Adrenal gland (tissue), 12 donors: ENCODE measurements around the gene CDKL2. TPM values are rescaled to one million over a fixed set of nuclear protein-coding genes. Genes with fewer than 3 reads are reported as not detected.

Experiments
- DNase-seq, 7 donors: peaks; one replicate each; pipeline ENCODE4 v3.0.0-alpha.2; 2019 to 2020
- H3K27ac ChIP-seq, 5 donors: fragments of 200-600 bp; sonication (generic) in 4 of 5; 1 replicate in 3 of 5; 2 replicates in 2 of 5; pipeline versions ENCODE4 v1.5.1 to v1.8.0; 2016 to 2020; ENCODE audit warnings: mild to moderate bottlenecking in 1 of 5
- H3K27me3 ChIP-seq: fragments of 200-600 bp; 2 replicates; pipeline ENCODE4 v1.8.0; 2021
- H3K36me3 ChIP-seq, 2 donors: fragments of 200-600 bp; replicated peaks in 1 of 2; 1 replicate in 1 of 2; 2 replicates in 1 of 2; pipeline versions ENCODE4 v1.5.1 to v1.8.0; 2018 to 2022
- H3K4me1 ChIP-seq, 2 donors: fragments of 200-600 bp; replicated peaks in 1 of 2; 1 replicate in 1 of 2; 2 replicates in 1 of 2; pipeline versions ENCODE4 v1.5.1 to v1.8.0; 2018 to 2021
- H3K4me3 ChIP-seq, 4 donors: fragments of 200-600 bp; sonication (generic) in 3 of 4; one replicate each; pipeline ENCODE4 v1.5.1; 2016 to 2018
- H3K9me3 ChIP-seq, 3 donors: fragments of 200-600 bp; sonication (generic) in 1 of 3; replicated peaks in 1 of 3; 1 replicate in 2 of 3; 2 replicates in 1 of 3; pipeline versions ENCODE4 v1.5.1 to v1.8.0; 2016 to 2021
- POLR2A ChIP-seq, 2 donors: fragments of 450-650 bp; IDR thresholded peaks; one replicate each; pipeline ENCODE4 v1.6.1; 2017; ENCODE audit warnings: antibody characterized with exemption in 2 of 2, mild to moderate bottlenecking in 2 of 2, moderate library complexity in 1 of 2
- WGBS, 4 donors: extraction: QIAGEN DNeasy Blood & Tissue Kit in 2 of 4; methylation state at CpG; one replicate each; pipeline versions ENCODE4 v1.1.5 to v1.1.7; 2013 to 2017; 5-methylcytosine and 5-hydroxymethylcytosine counted together
- intact Hi-C, 2 donors: fragments of 100-400 bp; cut with DNase I; formaldehyde crosslinking; loops; one replicate each; pipeline versions ENCODE4 v1.14.1 to v1.15.0; 2022 to 2023
- polyA plus RNA-seq, 3 donors: library from polyadenylated mRNA; stranded (reverse); fragments of 200-250 nt in 2 of 3; fragments of 350-450 nt in 1 of 3; fragmentation: Illumina TruSeq in 1 of 3; extraction: RNeasy Lipid Tissue Mini Kit (QIAGEN cat#74804) in 1 of 3; gene quantifications; one replicate each; pipeline ENCODE4 v1.2.3, GENCODE V29; 2013 to 2014
- small RNA-seq, 2 donors: library from RNA; depleted of rRNA; stranded (forward); fragments of <200 nt; gene quantifications; one replicate each; pipeline ENCODE3, GENCODE V24; 2016
- total RNA-seq, 9 donors: library from RNA; depleted of rRNA in 4 of 9; stranded (reverse); fragments of >200 nt in 4 of 9; fragments of 120-200 nt in 1 of 9; fragmentation: NEBNext Ultra II Directional in 1 of 9; extraction: Animal tissue kit (Norgen Biotek cat#: 25700) in 1 of 9; gene quantifications; one replicate each; pipeline versions ENCODE4 v1.1.0 to v1.2.4, GENCODE V29; 2013 to 2023
- TF ChIP-seq, protein P1 (sequence below), 6 experiments: fragments of 450-650 bp in 4 of 6; fragments of 200-600 bp in 2 of 6; sonication (generic) in 1 of 6; IDR thresholded peaks; 1 replicate in 5 of 6; 2 replicates in 1 of 6; pipeline versions ENCODE4 v1.5.1 to v1.8.0; 2016 to 2021; ENCODE audit warnings: antibody characterized with exemption in 6 of 6, mild to moderate bottlenecking in 2 of 6, moderate library complexity in 1 of 6
- donor health status: healthy with polysubstance abuse.
- donor health status: Bipolar disorder and iron deficiency.
- donor health status: DM: yes; HTN: yes; CAD: no.
- donor health status: DM: no; HTN: no; CAD: no.
- donor health status: DM: no; HTN: no; CAD: no.
- donor health status: DM: yes; HTN: yes; CAD: no.

CDKL2 gene
- total and polyA plus RNA-seq, 12 donors = 0.13 to 1.8 (median 0.60) TPM

DNA sequence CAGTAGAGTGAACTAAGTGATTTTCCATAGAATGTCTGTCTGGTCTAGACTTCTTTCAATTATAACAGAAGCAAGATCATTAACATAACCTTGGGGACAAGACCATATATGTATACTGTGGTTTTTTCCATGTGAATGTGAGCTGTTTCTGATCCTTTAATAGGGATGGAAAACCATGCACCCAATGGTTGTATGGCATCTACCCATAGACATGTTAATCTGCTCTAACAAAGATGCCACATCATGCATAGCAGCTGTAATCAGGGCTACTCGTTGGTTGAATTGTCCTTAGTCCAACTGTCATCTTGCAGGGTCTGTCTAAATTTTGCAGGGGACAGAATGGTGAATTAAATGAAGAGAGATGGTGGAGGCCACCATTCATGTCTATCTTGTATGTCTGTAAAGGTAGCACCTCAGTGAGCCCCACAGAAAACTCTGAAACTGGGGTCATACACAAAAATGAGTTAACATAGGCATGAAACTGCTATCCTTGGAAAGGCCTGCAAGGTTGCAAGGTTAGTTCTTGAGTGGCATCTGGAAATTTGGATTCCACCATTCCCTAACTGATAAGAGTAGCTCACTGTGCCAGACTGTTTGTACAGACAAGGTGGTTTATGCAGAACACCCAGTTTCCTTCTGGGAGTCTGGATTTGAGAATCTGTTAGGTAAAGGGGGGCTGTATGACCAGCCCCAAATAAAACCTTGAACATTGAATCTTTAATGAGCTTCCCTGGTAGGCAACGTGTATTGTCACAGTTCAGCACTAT lies 99.6 kb downstream of the CDKL2 start:
- H3K4me1 ChIP-seq = peaks cover 0 to 5% of the 10 kb centered on the region in 2 donors
- H3K36me3 ChIP-seq = peaks cover 6 to 29% of the 10 kb centered on the region in 2 donors
- WGBS, 4 donors = 95 to 100% (median 99%) methylated on average over 2 of the region's 2 CpGs
- intact Hi-C loops = no loop called here
- TF ChIP-seq POLR2A (IDR thresholded peaks at IDR 0.05) = no peak
- TF ChIP-seq, protein P1, sequence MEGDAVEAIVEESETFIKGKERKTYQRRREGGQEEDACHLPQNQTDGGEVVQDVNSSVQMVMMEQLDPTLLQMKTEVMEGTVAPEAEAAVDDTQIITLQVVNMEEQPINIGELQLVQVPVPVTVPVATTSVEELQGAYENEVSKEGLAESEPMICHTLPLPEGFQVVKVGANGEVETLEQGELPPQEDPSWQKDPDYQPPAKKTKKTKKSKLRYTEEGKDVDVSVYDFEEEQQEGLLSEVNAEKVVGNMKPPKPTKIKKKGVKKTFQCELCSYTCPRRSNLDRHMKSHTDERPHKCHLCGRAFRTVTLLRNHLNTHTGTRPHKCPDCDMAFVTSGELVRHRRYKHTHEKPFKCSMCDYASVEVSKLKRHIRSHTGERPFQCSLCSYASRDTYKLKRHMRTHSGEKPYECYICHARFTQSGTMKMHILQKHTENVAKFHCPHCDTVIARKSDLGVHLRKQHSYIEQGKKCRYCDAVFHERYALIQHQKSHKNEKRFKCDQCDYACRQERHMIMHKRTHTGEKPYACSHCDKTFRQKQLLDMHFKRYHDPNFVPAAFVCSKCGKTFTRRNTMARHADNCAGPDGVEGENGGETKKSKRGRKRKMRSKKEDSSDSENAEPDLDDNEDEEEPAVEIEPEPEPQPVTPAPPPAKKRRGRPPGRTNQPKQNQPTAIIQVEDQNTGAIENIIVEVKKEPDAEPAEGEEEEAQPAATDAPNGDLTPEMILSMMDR (IDR thresholded peaks at IDR 0.05) = no peak
- no peak for DNase-seq
- H3K27ac ChIP-seq = no peak overlapping the region
- no peaks in the 10 kb centered on the region for H3K27me3 ChIP-seq
- H3K9me3 ChIP-seq = no peaks in the 10 kb centered on the region
- H3K4me3 ChIP-seq = no peak overlapping the region

Small RNA genes lying within 50 kb of the gene (small RNA-seq; reads per million reads assigned to genes)
- gene RF00019 = 0 reads per million in 2 donors

Other genes starting within 250 kb of the CDKL2 start
- 10 to 100 TPM; 18.7 to 54.2 (median 32.7) TPM for gene RCHY1, start 116.1 kb downstream of the CDKL2 start, total RNA-seq
- 10 to 100 TPM in 2 of 3 donors, 1 to 10 TPM in 1; 7.4 to 52.7 (median 15.3) TPM for gene RCHY1, start 116.1 kb downstream of the CDKL2 start, polyA plus RNA-seq
- gene THAP6, start 116.1 kb downstream of the CDKL2 start, total RNA-seq = 10 to 100 TPM in 7 of 9 donors, 1 to 10 TPM in 2; 5.9 to 54.4 (median 18.8) TPM
- 10 to 100 TPM in 1 of 3 donors, 1 to 10 TPM in 2; 4.2 to 21.9 (median 6.1) TPM for gene THAP6, start 116.1 kb downstream of the CDKL2 start, polyA plus RNA-seq
- gene ODAPH, start 74.5 kb downstream of the CDKL2 start, total RNA-seq = not detected
- gene ODAPH, start 74.5 kb downstream of the CDKL2 start, polyA plus RNA-seq = under 1 TPM in 2 of 3 donors, not detected in 1; 0.13 to 0.24 TPM
- gene G3BP2, start 42.9 kb upstream of the CDKL2 start, total RNA-seq = 100 to 1,000 TPM in 8 of 9 donors, 10 to 100 TPM in 1; 80.4 to 215 (median 116) TPM
- gene G3BP2, start 42.9 kb upstream of the CDKL2 start, polyA plus RNA-seq = 100 to 1,000 TPM in 1 of 3 donors, 10 to 100 TPM in 2; 10.0 to 167 (median 22.6) TPM
- gene USO1, start 94.0 kb upstream of the CDKL2 start, total RNA-seq = 100 to 1,000 TPM in 1 of 9 donors, 10 to 100 TPM in 8; 55.3 to 109 (median 71.4) TPM
- gene USO1, start 94.0 kb upstream of the CDKL2 start, polyA plus RNA-seq = 100 to 1,000 TPM in 1 of 3 donors, 10 to 100 TPM in 2; 27.4 to 102 (median 29.4) TPM